Esophagus mucosa (tissue), 1 donor: ENCODE data around the gene HOXA9. TPM values are rescaled to one million over a fixed set of nuclear protein-coding genes. Genes with fewer than 3 reads are reported as not detected.

ENCODE experiments used
- ATAC-seq: fragments of 200-7000 bp; cut with Tn5 transposase; one replicate; pipeline ENCODE4 v1.9.1; 2020
- total RNA-seq: library from RNA; stranded (reverse); gene quantifications from one replicate; pipeline ENCODE4 v1.2.4, GENCODE V29; 2023
- donor health status: DM: yes; HTN: yes; CAD: no.

HOXA9 gene
- total RNA-seq, 1 donor from 2014 or later: 1.7 TPM

- ATAC-seq: no peak
Measured at GRCh38 chr7:27124902-27125689, 40.2 kb downstream of the HOXA9 start.

GRCh38 chr7:27124096-27124901 is 41.0 kb downstream of the HOXA9 start:
- no peak for ATAC-seq

DNA sequence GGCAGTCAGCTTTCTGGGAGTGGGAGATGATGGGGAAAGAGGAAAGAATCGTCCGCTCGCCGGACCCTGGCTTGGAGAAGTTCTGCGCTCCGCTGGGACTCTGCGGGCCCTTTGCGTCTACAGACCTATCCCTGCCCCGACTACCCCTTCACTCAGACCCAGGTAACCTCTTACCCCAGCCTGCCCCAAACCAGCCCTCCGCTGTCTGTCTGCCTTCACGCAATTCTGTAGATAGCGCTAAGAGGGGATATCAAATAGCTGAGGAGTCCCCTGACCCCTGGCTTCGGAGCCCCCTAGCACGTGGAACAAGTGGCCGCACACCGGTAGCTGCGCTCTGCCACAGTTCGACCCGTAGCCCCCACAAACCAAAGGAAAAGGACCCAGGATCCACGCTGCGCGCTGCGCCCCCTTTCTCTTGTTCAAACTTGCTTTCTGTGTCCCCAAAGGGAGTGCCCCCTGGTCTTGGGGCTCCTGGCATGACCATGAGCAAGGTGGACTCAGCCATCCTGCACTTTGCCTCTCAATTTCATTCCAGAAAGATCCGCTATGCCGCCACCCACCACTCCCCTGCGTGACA is 41.8 kb downstream of the HOXA9 start:
- ATAC-seq: no peak

DNA sequence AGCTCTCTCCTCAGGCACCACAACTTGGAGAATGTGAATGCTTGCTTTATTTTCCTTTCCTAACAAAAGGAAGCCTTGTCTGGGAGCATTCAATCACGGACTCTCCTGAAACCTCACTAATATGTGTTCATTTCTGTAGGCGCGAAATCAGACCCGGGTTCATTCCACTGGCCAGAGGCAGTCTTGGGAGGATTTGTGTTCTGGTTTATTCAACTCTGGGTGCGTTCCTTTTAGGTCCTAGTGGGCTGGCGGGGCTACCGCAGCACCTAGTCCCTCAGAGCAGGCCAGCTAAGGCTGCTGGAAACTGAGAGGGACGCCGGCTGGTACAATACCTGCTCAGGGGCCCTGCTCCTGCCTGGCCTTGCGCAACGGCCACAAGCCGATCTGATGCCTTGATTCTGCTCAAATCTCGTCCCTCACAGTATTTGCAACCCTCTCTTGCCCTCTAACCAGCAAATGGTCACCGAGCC is 42.3 kb downstream of the HOXA9 start:
- ATAC-seq: peak; percentile 18

GRCh38 chr7:27122077-27122910 is 43.0 kb downstream of the HOXA9 start:
- ATAC-seq: no peak

DNA sequence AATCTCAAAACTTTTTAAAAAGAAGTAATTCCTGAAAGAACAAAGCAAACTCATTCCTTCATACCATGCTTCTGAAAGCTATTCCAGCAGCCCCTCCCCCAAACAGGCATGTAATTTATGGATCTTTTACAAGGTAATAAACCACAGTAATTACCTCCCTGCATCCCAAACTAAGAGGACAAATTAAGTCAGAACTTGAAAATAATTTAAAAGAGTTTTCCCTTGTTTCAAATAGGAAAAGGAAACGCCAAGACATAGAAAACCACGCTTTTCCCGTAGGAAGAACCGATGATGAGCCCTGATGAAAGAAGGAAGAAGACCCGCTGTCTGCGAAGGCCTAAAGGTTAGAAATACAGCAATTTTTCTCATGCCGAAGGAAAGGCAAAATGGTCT is 43.7 kb downstream of the HOXA9 start:
- no peak for ATAC-seq

GRCh38 chr7:27119412-27119911 is 45.9 kb downstream of the HOXA9 start:
- no peak for ATAC-seq

DNA sequence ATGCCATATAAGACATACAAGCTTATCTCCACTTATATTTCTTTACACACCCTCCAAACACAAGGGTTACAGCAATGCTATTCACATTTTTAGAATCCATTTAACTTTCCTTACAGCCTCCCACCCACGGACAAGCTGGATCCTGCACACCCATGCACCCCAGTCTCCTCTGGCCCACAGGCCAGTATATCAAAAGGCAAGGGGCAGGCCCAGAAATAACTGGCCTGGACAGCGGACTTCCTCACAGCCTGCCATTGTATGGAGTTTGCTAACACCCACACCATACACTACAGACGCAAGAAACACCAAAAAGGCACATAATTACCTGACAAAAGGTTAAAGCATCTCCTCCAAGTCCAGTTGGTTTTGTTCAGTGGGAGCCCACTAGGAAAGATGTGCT is 46.8 kb downstream of the HOXA9 start:
- no peak for ATAC-seq

- no peak for ATAC-seq
Measured at GRCh38 chr7:27117887-27118491, 47.3 kb downstream of the HOXA9 start.

DNA sequence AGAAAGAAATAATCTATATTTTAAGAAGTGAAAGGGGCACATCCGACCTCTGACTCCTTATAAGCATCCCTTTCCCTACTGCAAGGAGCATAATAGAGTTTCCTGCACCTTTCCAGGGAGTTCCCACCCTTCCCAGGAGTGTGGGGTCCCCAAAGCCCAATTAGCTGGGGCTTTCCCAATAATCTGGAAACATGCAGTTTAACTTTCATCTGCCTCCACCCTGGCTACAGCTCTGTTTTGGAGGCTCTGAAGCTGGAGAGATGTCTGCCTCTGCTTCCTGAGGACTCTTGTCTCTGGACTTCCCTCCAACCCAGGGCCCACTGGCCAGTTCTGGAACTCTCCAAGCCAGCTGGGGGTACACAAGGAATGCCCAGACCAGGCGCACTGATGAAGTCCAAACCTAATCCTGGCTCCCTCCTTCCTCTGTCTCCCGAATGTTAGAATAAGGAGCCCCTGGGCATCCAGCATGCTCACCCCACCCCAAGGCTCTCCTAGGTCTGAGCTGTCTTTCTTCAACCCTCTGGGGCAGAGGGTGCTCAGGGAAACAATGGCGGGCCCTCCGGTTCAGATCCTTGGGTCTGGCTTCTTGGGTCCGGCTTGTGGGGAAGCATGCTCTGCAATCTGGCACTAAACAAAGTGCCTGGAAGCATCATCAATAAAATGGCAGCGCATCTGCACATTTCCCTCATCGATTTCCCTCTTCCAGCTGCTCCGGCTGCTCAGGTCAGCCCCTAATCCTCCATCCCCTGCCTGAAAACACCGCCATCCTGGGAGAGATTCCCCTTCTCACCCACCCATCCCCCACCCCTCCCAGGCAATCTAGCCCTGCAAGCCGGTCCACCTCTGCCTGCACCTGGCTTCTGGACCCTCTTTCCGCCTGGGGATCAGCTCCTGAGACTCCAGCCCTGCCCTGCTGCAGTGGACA is 48.1 kb downstream of the HOXA9 start:
- ATAC-seq: no peak

DNA sequence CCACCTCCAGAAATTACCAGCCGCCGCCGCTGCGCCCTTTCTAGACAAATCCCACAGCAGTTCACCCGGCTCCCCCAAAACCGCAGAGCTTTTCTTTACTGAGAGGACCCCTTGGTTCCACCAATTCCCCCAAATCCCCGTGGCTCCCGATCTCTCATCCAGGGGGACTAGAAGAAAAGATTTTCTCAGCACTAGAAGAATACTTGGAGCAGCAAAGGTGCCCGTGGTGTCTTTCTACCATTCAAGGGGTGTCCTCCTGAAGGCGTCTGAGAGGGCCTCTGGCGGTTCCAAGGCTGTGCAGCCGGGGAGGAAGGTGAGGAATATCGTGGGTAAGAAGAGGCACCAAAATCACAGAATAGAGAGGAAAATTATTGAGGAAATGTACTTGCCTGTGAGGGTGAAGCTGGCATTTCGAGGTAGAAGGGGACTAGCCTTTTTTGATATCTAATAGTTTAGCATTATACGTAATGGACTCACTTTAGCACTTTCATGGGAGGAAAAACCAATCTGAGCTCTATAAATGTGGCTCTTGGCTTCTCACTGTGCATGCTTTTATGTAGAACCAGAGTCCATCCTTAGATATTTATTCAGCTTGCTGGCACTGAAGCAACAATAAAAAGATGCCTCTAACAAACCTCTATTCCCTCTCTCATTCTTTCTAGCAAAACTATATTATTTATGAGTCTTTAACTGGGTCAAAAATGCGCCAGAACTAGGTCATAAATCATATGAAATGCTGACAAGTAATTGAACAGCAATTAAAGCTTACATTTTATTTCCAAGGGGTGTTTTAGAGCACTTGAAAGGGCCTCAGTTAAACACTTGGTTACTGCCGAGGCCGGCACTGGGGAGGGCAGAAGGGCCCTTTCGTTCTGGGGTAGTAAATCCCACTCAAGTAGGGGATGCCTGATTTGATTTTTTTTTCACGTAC is 49.0 kb downstream of the HOXA9 start:
- no peak for ATAC-seq

DNA sequence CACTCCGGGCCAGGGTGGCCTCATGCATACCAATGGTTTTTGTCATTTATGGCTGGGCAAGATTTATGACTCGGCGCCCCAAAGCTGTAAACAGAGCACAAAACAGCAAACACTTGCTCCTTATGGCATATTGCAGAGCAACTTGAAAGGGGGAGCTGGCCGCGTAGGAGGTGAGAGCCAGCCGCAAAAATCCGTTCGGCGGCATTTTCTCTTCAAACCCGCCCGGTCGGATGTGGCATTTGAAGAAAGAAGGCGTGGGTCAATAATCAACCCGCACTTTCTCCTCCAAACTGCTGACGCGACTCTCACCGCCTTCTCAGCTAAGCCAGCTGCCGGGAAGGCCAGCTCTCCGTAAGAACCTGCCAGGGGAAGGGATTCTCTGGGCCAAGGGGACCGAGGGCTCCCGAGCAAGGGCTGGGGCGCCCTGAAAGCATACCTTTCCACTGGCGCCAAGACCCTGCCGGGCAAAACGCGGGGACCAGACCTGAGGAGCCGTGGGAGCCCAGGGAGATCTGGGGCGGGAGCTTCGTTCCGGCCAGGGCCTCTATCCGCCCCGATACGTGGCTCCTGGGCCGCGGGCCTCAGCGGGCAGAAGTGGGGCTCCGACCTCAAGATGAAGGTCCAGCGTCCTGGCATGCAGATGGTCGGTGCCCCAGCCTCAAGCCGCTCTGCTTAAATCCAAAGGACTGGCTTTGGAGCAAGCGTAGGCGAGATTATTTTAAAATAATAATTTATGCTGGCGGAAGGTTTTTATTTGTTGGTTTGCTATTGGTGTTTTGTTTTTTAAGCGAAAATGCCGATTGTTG is 49.9 kb downstream of the HOXA9 start:
- peak; percentile 5 for ATAC-seq

- ATAC-seq: no peak
Measured at GRCh38 chr7:27114881-27115220, 50.5 kb downstream of the HOXA9 start.

GRCh38 chr7:27113991-27114769 is 51.2 kb downstream of the HOXA9 start:
- ATAC-seq: peak; percentile 21

DNA sequence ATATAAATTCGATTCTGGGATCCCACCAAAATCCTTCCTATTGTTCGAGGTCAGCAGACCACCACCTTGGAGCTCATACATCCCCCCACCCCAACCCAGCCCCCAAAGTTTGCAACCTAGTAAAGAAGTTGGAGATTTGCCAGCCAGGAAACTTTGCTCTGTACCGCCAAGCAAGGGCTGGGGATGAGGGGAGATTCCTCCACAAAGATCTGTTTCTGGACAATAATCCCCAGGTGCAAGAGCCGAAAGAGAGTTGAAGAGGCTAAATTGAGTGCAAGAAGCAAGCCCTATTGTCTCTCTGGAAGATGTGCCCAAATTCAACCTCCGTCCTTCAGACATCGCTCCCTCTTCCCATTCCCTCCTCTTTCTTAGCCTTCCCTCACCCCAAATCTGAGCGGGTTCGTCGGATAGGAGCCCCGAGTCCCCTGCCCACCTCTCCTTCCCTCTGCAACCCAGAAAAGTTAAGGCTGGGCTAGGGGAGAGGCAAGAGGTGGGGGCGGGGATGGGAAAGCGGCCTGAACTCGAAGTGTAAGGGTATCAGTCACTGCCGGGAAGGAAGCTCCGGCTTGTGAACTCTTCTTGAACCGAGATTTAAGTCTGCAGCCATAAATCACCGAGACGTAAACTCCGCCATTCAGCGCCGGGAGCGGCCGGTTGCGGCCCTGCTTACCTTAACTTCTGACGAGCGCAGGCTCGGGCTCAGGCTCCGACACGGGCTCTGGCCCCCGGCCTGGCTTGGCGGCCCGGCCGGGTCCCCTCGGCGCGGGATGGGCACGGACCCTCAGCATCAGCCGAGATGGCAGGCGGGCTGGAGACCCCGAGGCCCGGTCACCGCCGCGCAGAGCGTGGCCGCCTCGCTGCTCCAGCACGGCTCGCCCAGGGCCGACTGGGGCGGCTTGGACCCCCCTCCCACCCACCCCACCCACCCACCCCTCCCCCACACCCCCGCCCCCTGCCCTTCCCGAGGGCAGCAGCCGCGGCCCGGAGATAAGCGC is 52.1 kb downstream of the HOXA9 start:
- ATAC-seq: peak; percentile 70
